ENCODE measurements around the gene GNAT1. TPM values are rescaled to one million over a fixed set of nuclear protein-coding genes. Genes with fewer than 3 reads are reported as not detected.

GNAT1 gene
- total and polyA plus RNA-seq, 2 of the 13 experiments (the other 11 are each of a cell fraction or from before 2014, with no cell fraction given), result 0.15 TPM; not detected in 1

GRCh38 chr3:50171540-50172301 is 19.7 kb upstream of the GNAT1 start (continued):
- no peak for TF ChIP-seq AKNA (CRISPR knock-in tag; IDR thresholded peaks at IDR 0.05; ENCODE audit: borderline replicate concordance)
- peak; percentile 95 for TF ChIP-seq BHLHE40 (IDR thresholded peaks at IDR 0.05; ENCODE audit: low read length)
- peak; percentile 44 for TF ChIP-seq ZZZ3 (CRISPR knock-in tag; IDR thresholded peaks at IDR 0.05; ENCODE audit: borderline replicate concordance)
- TF ChIP-seq ZNF790 (CRISPR knock-in tag; IDR thresholded peaks at IDR 0.05; ENCODE audit: borderline replicate concordance), result 0 out of 2 replicates have a peak, but pooled peaks have one; percentile 26
- TF ChIP-seq CEBPG (CRISPR knock-in tag; IDR thresholded peaks at IDR 0.05), result peak; percentile 81
- TF ChIP-seq, protein P1, sequence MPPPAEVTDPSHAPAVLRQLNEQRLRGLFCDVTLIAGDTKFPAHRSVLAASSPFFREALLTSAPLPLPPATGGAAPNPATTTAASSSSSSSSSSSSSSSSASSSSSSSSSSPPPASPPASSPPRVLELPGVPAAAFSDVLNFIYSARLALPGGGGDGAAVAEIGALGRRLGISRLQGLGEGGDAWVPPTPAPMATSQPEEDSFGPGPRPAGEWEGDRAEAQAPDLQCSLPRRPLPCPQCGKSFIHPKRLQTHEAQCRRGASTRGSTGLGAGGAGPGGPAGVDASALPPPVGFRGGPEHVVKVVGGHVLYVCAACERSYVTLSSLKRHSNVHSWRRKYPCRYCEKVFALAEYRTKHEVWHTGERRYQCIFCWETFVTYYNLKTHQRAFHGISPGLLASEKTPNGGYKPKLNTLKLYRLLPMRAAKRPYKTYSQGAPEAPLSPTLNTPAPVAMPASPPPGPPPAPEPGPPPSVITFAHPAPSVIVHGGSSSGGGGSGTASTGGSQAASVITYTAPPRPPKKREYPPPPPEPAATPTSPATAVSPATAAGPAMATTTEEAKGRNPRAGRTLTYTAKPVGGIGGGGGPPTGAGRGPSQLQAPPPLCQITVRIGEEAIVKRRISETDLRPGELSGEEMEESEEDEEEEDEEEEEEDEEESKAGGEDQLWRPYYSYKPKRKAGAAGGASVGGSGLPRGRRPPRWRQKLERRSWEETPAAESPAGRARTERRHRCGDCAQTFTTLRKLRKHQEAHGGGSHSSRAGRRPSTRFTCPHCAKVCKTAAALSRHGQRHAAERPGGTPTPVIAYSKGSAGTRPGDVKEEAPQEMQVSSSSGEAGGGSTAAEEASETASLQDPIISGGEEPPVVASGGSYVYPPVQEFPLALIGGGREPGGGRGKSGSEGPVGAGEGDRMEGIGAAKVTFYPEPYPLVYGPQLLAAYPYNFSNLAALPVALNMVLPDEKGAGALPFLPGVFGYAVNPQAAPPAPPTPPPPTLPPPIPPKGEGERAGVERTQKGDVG (CRISPR knock-in tag; IDR thresholded peaks at IDR 0.05; ENCODE audit: borderline replicate concordance), result peak; percentile 98
- peak; percentile 85; the same call in 1 of the 2 replicates for TF ChIP-seq STAT5B (CRISPR knock-in tag; IDR thresholded peaks at IDR 0.05)
- TF ChIP-seq ZNF367 (CRISPR knock-in tag; IDR thresholded peaks at IDR 0.05; ENCODE audit: borderline replicate concordance), result no peak
- TF ChIP-seq KLF13 (CRISPR knock-in tag; IDR thresholded peaks at IDR 0.05), result no peak
- TF ChIP-seq ZNF749 (CRISPR knock-in tag; IDR thresholded peaks at IDR 0.05; ENCODE audit: borderline replicate concordance), result no peak
- TF ChIP-seq, protein P2, sequence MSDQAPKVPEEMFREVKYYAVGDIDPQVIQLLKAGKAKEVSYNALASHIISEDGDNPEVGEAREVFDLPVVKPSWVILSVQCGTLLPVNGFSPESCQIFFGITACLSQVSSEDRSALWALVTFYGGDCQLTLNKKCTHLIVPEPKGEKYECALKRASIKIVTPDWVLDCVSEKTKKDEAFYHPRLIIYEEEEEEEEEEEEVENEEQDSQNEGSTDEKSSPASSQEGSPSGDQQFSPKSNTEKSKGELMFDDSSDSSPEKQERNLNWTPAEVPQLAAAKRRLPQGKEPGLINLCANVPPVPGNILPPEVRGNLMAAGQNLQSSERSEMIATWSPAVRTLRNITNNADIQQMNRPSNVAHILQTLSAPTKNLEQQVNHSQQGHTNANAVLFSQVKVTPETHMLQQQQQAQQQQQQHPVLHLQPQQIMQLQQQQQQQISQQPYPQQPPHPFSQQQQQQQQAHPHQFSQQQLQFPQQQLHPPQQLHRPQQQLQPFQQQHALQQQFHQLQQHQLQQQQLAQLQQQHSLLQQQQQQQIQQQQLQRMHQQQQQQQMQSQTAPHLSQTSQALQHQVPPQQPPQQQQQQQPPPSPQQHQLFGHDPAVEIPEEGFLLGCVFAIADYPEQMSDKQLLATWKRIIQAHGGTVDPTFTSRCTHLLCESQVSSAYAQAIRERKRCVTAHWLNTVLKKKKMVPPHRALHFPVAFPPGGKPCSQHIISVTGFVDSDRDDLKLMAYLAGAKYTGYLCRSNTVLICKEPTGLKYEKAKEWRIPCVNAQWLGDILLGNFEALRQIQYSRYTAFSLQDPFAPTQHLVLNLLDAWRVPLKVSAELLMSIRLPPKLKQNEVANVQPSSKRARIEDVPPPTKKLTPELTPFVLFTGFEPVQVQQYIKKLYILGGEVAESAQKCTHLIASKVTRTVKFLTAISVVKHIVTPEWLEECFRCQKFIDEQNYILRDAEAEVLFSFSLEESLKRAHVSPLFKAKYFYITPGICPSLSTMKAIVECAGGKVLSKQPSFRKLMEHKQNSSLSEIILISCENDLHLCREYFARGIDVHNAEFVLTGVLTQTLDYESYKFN (CRISPR knock-in tag; conservative IDR thresholded peaks at IDR 0.05), result peak; percentile 99
- peak; percentile 99 for TF ChIP-seq ZBTB7B (CRISPR knock-in tag; IDR thresholded peaks at IDR 0.05)
- no peak for TF ChIP-seq AGO1 (IDR thresholded peaks at IDR 0.05; ENCODE audit: low read depth, low read length, poor library complexity, severe bottlenecking)
- TF ChIP-seq ZNF274 (CRISPR knock-in tag; IDR thresholded peaks at IDR 0.05), result peak; percentile 91
- no peak for TF ChIP-seq ZNF20 (CRISPR knock-in tag; IDR thresholded peaks at IDR 0.05)
- peak; percentile 100 for TF ChIP-seq HNRNPL (IDR thresholded peaks at IDR 0.05; ENCODE audit: low read depth, low read length)
- TF ChIP-seq ZNF468 (CRISPR knock-in tag; IDR thresholded peaks at IDR 0.05), result no peak

All from HepG2 (cell line).